GM21360 (cell line): Measurements from ENCODE around the gene TFPT.

ENCODE experiments used
- ATAC-seq: cut with Tn5 transposase; IDR thresholded peaks from one replicate; pipeline ENCODE4 v1.9.1; 2021; ENCODE audit warnings: mild to moderate bottlenecking, moderate library complexity; ENCODE audit not compliant: unreplicated experiment

The TFPT gene, protein sequence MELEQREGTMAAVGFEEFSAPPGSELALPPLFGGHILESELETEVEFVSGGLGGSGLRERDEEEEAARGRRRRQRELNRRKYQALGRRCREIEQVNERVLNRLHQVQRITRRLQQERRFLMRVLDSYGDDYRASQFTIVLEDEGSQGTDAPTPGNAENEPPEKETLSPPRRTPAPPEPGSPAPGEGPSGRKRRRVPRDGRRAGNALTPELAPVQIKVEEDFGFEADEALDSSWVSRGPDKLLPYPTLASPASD

DNA sequence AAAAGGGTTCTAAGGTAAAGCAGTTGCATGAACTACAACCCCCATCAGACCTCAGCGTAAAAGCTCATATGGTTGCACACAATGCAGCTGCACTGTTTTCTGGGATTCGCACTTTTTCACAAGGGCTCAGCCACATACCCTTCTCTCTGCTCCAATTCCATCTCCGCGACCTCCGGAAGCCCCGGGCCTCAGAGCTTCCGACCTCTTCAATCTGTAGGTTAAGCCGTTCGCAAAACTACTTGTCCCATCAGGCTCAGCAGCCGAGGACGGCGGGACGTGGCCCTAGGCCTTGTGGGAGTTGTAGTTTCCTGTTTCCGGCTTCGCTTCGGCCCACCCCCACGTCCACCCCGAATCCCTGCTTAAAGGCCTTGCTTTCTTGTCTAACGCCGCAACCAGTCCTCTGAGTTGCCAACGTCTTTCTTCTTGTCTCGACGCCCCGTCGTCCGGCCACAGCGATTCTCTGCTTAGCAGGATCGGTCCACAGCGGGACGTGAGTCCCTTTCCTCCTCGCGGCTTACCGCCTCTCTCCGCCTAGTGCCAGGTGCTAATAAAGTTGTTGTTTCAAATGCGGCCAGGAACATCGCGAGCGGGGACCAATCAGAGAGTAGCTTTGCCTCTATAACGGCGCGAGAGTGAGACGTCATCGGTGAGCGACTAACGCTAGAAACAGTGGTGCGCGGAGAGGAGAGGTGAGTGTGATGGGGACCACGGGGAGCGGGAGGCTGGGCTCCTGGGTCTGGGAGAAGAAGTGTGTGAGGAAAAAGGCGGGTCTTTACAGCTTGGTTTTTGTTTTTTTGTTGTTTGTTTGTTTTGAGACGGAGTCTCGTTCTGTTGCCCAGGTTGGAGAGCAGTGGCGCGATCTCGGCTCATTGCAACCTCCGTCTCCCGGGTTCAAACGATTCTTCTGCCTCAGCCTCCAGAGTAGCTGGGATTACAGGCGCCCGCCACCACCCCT, at the start of gene TFPT, which contains the start of gene PRPF31:
Gene TFPT, minus strand, starts transcription at position 549 of the 955 bp plus-strand sequence. Its CDS starts 388 bp downstream, at position 161.
Gene PRPF31, plus strand, starts transcription at position 646 of the 955 bp plus-strand sequence. CDS start 2,525 bp downstream, outside the sequence.
- peak; percentile 81 for ATAC-seq

DNA sequence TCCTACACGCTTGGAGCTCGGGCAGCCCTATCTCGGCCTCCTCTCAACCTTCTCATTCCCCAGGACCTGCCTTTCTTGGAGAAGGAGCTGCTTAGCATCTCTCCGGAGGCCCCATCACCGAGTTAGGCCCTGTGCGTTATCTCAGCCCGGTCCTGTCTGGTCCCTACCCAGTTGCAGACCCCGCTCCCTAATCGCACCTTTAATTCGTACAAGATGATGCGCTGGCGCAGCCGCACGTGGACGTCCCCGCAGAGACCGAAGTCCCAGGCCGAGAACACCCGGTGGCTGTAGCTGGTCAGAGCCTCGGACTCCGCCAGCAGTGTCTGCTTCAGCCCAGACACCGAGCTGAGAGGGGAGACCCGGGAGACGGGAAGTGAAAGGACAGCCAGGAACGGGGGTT, 49.8 kb upstream of the TFPT start:
- ATAC-seq = no peak

DNA sequence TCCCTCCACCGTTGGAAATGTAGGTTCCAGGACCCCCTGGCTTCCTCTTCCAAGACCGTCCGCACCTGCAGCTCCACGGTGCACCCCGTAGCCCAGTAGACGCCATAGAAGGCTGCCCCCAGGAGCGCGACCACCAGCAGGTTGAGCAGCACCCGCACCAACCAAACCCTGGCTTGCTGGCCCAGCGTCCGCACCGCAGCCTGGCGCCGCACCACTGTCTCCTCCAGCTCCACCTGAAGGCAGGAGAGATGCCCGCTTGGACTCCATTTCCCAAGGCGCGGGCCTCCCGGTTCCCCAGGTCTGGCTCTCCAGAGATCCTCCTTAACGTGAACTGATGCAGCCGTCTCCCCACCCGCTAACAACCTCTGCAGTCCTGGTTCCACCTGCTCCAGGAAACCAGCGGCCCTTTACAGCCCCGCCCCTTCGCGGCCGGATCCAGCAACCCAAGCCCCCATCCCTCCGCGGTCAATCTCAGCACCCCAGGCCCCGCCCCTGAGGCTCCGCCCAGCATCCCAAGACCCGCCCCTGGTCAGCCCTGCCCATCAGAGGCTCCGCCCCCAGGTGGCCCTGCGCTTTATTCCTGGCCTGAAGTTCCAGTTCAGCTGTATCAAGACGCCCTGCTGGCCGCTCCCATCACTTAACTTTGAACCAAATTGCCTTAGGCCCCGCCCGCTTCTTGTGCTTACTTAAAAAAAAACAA, 49.1 kb upstream of the TFPT start:
- ATAC-seq = no peak

DNA sequence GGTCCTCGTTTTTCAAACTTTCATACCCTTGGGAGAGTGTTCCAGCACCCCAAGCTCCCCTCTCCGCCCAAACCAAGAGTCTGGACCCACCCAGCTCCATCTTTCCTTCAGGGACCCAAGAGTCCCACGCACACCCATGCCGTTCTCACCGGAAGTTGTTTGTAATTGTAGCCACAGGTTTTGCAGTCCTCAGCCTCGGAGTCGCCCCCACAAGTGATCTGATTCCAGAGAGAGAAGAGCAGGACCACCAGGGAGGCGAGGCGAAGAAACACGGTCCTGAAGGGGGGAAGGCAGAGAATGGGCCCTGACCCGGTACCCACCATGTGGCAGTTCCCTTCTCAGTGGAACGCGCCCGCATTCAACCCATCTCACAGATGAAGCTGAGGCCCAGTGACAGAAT, 47.4 kb upstream of the TFPT start:
- ATAC-seq = no peak

DNA sequence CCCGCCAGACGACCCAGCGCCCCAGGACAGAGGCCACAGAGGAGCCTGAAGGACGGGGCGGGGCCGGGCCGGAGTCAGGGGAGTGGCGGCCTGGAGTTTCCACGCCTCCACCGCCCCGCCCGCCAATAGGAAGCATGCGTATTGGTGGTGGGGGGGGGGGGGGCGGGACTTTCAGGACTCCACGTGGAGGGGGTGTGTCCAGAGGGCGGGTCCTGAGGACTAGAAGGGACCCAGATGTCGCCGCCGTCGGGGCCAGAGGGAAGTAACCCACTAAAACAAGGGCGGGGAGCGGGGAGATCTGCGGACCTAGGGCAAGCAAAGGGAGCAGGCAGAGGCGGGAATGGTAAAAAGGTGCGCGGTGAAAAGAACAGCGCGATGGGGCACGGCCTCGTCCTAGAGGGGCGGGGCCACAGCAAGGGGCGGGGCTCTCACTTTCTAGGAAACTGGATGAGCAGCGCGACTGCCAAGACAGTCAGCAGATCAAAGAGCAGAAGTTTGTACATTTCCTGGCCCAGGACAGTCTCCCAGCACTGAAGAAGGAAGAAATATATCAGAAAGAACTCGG, 46.9 kb upstream of the TFPT start:
- no peak for ATAC-seq

DNA sequence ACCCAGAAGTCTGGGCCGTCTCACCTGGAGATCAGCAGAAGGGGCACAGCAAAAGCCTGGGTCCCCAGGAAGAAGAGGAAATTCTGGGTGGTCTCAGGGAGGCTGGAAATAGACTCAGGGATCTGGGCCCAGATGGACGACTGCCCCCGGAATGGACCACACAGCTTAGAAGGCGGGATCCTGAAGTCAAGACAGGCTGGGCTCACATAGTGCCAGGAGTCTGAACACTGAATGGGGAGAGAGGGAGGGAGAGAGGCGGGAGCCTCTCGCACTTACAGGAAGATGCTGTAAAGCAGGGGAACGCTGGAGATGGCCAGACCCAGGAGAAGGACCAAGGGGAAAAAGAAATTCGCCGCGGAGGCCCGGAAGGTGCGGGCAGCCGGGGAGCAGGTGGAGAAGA, 45.4 kb upstream of the TFPT start:
- ATAC-seq = no peak

DNA sequence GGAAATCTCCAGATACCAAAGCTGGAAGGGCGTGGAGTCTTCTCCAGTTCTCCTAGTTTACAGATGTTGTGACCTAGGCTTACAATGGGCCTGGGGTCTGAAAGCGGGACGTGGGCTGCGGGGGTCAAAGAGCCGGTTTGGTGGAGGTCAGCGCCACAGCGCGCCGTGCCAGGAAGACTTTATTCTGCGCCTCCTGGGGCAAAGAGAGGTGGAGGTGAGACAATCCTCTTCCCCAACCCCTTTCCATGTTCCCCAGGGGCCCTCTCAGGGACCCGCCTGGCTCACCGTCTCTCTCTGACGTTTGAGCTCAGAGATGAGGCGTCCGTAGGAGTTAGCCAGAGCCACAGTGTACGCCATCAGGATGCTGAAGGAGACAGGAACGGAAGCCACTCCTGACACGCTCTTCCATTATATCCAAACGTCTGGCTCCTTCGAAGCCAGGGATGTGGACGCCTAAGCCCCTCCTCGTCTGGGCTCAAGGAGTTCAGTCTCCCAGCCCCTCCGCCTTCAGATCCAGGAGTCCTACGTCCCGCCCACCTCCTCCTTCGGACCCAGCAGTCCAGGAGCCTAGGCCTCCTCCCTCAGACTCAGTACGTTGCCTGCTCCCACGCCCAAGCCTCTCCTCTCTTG, 44.8 kb upstream of the TFPT start:
- ATAC-seq = no peak

DNA sequence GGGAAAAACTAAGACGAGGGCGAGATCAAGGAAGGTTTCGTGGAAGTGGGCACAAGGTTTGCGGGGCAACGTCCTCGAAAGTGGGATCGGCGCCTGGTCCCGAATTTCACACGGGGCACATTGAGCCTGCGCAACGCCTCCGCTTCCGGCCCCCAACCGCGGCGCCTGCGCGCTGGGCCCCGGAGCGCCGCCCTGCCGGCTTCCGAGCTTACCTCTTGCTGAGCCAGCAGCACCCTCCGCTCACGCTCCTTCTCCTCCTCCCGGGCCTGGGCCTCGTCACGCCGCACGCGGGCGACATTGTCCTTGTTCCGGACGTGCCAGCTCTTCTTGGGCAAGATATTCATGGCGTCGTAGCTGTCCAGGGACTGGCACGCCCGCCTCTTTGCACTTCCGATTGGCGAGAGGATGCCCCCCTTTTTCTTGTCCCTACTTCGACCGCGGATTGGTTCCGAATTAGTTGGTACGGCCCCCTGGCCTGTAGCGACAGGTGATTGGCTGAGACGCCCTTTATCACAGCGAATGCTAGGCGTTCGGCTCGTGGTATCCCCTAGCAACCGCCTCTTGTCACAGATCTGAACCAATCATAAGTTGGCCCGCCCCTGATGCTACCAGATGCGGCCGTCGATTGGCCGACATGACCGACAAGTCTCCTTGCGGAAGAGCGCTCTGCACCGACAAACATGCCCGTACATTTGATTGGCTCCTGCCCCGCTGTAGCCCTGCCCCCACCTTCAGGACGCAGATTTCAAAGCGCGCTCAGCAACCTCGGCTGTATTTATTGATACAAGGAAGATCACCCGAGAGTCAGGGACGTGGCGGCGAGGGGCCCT, 44.1 kb upstream of the TFPT start, which contains the start of gene LENG1:
Gene LENG1, minus strand, starts transcription at position 370 of the 830 bp plus-strand sequence. Its CDS starts 26 bp downstream, at position 344.
- peak; percentile 80 for ATAC-seq

DNA sequence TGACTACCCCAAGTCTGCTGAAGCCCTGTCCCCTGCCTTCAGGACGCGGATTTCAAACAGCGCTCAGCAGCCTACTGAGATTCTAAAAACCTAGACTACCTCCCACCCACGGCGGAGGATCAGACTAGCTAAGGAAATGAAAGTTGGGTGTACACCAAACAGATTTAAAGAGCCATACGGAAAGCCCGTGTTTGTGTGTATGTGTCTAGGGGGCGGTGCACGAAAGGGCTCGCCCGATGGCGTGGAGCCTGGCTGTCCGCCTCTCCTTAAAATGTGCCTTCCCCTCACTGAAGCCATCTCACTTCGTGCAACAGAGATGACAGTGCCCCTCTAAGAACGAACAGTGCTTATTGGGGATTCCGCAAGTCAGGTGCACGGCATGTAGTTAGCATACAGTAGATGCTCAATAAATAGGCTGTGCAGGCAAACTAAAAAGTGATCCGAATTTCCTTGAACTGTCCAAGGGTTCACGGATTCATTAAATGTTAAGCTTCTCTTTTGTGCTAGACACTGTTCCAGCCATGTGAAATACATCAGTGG, 43.4 kb upstream of the TFPT start:
- ATAC-seq = no peak

DNA sequence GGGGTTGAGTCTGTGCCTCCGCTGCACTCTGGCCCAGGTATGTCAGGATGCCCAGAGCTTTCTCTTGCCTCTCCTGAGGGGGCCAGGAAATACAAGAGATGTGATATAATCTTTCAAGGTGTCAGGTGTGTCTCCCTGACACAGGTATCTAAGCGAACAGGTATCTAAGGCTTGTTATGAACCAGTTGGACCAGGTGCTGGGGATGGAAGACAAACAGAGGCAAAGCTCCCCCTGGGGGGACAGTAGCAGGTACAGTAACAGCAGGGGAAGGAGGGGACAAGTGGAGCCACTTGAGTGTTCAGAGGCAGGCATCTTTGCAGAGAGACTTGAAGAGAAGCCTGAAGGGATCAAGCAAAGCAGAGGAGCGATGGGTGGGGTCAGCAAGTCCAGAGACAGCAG, 41.5 kb upstream of the TFPT start:
- no peak for ATAC-seq

DNA sequence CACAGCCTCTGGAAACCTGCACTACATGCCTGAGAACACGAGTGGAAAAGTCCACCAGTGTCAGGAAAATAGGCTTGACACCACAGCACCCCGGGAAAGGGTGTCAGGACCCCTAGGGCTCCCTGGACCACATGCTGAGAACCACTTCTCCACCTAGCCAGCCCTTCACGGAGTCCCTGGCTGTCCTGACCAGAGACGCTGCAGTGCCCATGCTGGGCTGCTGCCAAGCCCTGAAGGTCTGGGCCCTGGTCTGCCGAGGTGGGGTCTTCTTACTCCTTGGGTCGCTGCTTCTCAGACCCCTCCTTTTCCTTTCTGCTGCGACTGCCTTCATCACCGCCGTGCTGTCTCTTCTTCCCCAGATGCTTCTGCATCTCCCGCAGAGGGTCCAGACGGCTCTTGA, 41.0 kb upstream of the TFPT start:
- ATAC-seq = no peak

DNA sequence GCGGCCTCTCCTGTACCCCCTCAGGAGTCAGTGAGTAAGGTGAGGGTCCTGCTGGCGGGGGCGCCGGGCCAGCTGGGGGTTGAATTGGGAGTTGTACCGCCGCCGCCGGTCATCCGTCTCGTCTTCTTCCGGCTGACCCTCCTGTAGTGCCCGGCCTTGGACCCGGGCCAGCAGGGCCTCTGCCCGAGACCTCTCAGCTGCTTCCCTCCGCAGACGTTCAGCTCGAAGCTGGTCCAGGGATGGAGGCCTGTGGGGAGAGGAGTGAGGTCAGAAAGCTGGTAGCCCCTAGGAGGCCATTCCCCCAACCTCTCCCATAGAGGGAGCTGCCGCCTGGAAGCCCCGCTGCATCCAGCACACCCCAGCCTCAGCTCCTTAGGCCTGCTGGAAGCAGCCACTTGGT, 40.2 kb upstream of the TFPT start:
- ATAC-seq = no peak

DNA sequence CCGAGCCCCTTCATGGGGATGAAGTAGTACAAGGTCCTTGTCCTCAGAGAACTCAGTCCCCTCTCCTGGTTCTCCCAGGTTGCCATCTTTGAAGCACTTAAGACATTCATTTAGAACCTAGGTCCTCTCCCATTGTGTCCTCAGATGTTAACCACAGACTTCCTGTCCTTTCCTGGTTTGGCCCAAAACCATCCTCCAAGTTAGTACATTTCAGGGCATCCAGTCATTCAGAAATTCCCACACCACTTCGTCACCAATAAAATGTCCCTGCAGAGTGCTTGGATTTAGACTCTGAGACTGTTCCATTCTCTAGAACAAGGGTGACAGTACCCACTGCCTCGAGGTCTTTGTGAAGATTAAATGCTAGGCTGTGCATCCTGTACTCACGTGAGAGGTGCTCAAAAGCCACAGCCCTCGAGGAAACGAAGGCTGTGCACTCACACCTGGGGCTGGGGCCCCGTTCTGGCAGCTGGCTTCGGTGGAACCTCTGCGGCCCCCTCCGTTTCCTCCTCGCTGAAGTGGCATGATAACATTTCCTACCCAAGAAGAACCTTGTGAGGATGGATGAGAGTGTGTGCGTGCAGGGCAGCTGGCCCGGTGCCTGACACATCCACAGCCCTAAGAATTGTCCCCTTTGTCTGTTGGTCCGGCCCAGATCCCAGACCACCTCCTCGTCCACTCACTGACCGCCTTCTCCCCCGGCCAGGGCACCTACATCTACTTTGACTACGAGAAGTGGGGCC, 39.3 kb upstream of the TFPT start:
- no peak for ATAC-seq

DNA sequence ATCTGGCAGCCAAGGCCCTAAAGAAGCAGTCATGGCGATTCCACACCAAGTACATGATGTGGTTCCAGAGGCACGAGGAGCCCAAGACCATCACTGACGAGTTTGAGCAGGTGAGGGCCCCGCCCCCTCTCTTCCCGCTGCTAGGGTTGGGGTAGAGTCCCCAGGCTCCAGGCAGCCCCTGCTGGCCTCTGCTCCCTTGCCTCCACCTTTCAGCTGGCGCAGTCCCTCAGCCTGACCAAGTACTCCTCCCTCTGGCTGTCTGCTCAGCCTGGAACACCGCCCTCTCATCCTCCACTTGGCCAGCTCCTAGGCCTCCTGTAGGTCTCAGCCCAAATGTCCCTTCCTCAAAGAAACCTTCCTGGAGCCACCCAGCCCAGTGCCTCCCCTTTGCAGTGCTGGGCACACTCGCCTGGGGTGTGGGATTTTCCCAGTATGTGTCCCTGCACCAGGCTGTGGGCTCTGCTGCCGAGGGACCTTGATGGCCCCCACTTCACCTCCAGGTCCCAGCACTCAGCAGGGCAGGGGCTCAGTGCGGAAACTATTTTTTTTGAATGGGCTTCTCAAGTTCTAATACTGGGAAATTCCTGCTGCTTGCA, 38.4 kb upstream of the TFPT start:
- no peak for ATAC-seq

DNA sequence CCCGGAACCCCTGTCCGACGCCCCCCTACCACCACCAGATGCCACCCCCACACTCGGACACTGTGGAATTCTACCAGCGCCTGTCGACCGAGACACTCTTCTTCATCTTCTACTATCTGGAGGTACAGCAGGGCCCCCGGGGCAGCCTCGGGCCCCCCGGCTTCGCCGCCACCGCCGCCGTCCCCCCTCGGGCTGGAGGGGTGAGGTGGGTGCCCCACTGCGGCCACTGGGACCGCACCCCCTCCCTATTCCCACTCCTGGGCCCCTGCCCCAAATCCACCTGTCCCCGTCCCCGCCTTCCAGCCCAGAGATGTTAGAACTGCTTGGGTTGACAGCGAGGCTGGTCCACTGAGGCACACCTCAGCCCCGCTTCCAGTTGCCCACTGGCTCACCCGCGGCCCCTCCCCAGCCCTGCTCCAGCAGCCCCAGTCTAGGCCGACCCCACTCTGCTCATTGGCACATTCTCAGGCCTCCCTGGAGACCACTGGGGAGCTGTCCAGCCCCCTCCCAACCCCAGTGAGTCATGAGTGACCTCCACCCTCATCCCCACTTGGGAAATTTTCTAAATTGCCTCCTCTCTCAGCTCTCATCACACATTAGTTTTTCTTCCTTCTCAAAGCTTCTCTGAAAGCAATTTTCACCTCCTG, 37.5 kb upstream of the TFPT start:
- ATAC-seq = no peak

DNA sequence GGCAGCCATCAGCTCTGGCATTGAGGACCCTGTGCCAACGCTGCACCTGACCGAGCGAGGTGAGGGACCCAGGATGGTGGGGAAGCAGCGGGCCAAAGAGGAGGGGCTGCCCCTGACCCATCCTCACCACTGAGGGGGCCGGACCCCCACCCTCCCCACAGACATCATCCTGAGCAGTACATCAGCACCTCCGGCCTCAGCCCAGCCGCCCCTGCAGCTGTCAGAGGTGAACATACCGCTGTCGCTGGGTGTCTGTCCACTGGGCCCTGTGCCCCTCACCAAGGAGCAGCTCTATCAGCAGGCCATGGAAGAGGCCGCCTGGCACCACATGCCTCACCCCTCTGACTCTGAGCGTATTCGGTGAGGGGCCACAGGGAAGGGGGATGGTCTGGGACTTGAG, 36.8 kb upstream of the TFPT start:
- ATAC-seq = no peak

DNA sequence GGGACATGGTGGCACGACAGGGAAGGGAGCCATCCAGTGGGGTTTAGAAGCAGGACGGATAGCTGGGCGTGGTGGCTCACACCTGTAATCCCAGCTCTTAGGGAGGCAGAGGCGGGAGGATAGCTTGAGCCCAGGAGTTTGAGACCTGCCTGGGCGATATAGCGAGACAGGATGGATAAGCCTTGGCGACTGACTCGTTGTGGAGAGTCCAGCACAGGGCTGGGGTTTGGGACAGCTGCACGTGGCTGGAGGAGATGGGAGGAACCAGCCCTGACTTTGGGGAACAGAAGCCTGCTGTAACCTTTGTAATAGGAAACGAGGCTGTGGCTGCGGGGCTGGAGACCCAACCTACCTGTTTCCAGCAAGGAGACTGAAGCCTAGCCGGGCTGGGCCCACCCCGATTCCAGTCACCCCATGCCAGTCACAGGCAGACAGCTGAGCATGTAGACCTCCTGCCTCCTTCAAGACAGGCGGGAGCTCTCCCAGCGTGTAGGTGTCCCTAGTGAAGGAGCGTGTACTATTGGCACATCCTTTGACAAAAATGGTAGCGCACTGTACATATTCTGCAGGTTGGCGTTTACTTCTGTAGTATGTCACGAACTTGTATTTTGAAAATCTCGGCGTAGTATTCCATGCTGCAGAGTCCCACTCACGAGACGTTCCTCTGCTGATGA, 36.0 kb upstream of the TFPT start:
- ATAC-seq = no peak
